ENCODE data around the gene SEC14L2.

- TF ChIP-seq CTCF (IDR thresholded peaks at IDR 0.05), result no peak
- no peak for TF ChIP-seq POLR2A (IDR thresholded peaks at IDR 0.05)
Observed at GRCh38 chr22:30457981-30458380, 61.2 kb downstream of the SEC14L2 start.

All from esophagus squamous epithelium (tissue), 4 donors.